Measurements from ENCODE around the gene MCHR2. TPM values are rescaled to one million over a fixed set of nuclear protein-coding genes. Genes with fewer than 3 reads are reported as not detected.

The MCHR2 gene
- total and polyA plus RNA-seq, 4 donors: not detected

DNA sequence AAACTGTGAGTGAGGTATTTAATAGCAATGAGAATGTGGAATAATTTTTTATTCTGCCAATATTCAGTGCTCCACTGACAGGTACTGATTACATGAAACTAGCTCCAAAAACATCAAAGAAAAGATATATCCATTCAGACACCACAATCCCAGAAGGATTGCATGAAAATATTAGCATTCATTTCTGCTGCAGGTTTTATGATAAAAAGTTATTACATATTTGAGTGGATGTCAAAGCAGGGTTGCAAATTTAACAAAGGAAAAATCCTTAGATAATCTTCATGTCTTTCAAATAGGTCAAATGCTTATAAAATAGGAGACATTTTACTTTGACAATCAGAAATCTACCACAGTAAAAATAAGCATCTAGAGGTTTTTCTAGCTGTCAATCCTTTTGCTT lies 13.3 kb downstream of the MCHR2 start:
- TF ChIP-seq GABPA (IDR thresholded peaks at IDR 0.05 in 1 of 2, conservative IDR thresholded peaks at IDR 0.05 in 1 of 2) (no peak), HNF4A (conservative IDR thresholded peaks at IDR 0.05) (no peak)
- Histone ChIP-seq H3K9me3 (ENCODE audit: control insufficient read depth in 4 of 4, low read length in 3 of 4) (no peaks in the 10 kb centered on the region), H3K4me1 (ENCODE audit: control insufficient read depth in 4 of 4, insufficient read depth in 4 of 4, low read length in 3 of 4) (no peaks in the 10 kb centered on the region), H3K27me3 (ENCODE audit: control insufficient read depth in 4 of 4, insufficient read depth in 4 of 4, low read length in 3 of 4) (peaks cover 0 to 2% (median 0%) of the 10 kb centered on the region in 4 donors), H3K4me3 (ENCODE audit: low read depth in 1 of 3, low read length in 3 of 3) (no peak overlapping the region), H3K36me3 (ENCODE audit: control insufficient read depth in 4 of 4, insufficient read depth in 3 of 4, low read depth in 1 of 4, low read length in 3 of 4) (no peaks in the 10 kb centered on the region), H3K27ac (ENCODE audit: low read depth in 1 of 2, low read length in 2 of 2) (no peak overlapping the region), H3K9ac (ENCODE audit: low read depth in 1 of 2, low read length in 2 of 2) (no peak overlapping the region)
- DNase-seq (ENCODE audit: low spot score): no peak

DNA sequence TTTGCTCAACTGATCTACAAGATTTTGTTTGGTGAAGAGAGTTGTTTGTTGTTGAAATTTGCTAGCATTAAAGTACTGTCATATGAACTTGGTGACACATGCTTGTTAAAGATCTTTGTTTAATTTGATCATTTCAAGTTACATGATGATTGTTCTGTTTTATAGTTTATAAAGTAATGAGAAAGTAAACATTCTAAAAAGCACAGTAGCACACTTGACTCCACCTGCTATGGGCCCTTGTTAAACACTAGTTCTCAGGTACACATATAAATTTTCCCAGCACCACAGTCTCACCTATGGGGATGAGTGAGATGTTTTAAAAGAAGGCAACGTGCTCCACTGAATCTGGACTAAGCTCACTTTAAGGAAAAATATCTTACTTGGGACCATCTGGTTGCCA lies 14.1 kb downstream of the MCHR2 start:
- H3K9ac ChIP-seq (ENCODE audit: low read depth in 1 of 2, low read length in 2 of 2): no peak overlapping the region
- H3K4me3 ChIP-seq (ENCODE audit: low read depth in 1 of 3, low read length in 3 of 3): no peak overlapping the region
- H3K4me1 ChIP-seq (ENCODE audit: control insufficient read depth in 4 of 4, insufficient read depth in 4 of 4, low read length in 3 of 4): no peaks in the 10 kb centered on the region
- WGBS: 53% methylated on average over 1 of the region's 1 CpG
- H3K27ac ChIP-seq (ENCODE audit: low read depth in 1 of 2, low read length in 2 of 2): no peak overlapping the region
- TF ChIP-seq, protein P1, sequence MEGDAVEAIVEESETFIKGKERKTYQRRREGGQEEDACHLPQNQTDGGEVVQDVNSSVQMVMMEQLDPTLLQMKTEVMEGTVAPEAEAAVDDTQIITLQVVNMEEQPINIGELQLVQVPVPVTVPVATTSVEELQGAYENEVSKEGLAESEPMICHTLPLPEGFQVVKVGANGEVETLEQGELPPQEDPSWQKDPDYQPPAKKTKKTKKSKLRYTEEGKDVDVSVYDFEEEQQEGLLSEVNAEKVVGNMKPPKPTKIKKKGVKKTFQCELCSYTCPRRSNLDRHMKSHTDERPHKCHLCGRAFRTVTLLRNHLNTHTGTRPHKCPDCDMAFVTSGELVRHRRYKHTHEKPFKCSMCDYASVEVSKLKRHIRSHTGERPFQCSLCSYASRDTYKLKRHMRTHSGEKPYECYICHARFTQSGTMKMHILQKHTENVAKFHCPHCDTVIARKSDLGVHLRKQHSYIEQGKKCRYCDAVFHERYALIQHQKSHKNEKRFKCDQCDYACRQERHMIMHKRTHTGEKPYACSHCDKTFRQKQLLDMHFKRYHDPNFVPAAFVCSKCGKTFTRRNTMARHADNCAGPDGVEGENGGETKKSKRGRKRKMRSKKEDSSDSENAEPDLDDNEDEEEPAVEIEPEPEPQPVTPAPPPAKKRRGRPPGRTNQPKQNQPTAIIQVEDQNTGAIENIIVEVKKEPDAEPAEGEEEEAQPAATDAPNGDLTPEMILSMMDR (IDR thresholded peaks at IDR 0.05; ENCODE audit: low read depth, low read length, missing input control): no peak
- no peak for TF ChIP-seq JUND (IDR thresholded peaks at IDR 0.05)
- no peak for TF ChIP-seq FOXA1 (IDR thresholded peaks at IDR 0.05)
- H3K9me3 ChIP-seq (ENCODE audit: control insufficient read depth in 4 of 4, low read length in 3 of 4): no peaks in the 10 kb centered on the region
- H3K27me3 ChIP-seq (ENCODE audit: control insufficient read depth in 4 of 4, insufficient read depth in 4 of 4, low read length in 3 of 4): peaks cover 0 to 2% (median 0%) of the 10 kb centered on the region in 4 donors
- no peak for DNase-seq (ENCODE audit: low spot score)
- H3K36me3 ChIP-seq (ENCODE audit: control insufficient read depth in 4 of 4, insufficient read depth in 3 of 4, low read depth in 1 of 4, low read length in 3 of 4): no peaks in the 10 kb centered on the region

DNA sequence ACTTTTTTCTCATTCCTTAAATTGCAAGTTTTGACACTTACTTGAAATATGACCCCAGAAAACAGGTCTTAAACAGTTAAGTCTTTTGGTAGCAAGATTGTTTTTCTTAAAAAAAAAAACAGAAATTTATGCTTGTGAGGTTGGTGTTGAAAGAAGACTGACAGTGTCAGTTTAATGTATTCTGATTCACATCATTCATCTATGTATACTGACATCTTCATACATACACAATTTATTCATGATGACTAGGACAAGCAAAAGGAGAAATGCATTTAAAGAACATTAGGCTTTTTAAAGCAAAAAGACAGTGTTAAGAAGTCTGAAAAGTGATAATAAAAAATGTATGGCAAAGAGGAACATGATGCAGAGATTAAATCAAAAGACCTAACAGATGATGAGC lies 27.0 kb downstream of the MCHR2 start:
- DNase-seq (ENCODE audit: low spot score): no peak
- Histone ChIP-seq H3K9me3 (ENCODE audit: control insufficient read depth in 4 of 4, low read length in 3 of 4) (peaks cover 0 to 4% (median 0%) of the 10 kb centered on the region in 4 donors), H3K9ac (ENCODE audit: low read depth in 1 of 2, low read length in 2 of 2) (no peak overlapping the region), H3K27me3 (ENCODE audit: control insufficient read depth in 4 of 4, insufficient read depth in 4 of 4, low read length in 3 of 4) (no peaks in the 10 kb centered on the region), H3K4me1 (ENCODE audit: control insufficient read depth in 4 of 4, insufficient read depth in 4 of 4, low read length in 3 of 4) (no peaks in the 10 kb centered on the region), H3K36me3 (ENCODE audit: control insufficient read depth in 4 of 4, insufficient read depth in 3 of 4, low read depth in 1 of 4, low read length in 3 of 4) (no peaks in the 10 kb centered on the region), H3K27ac (ENCODE audit: low read depth in 1 of 2, low read length in 2 of 2) (no peak overlapping the region), H3K4me3 (ENCODE audit: low read depth in 1 of 3, low read length in 3 of 3) (no peak overlapping the region)
- no peak for TF ChIP-seq FOXA1 (IDR thresholded peaks at IDR 0.05)
- TF ChIP-seq, protein P2, sequence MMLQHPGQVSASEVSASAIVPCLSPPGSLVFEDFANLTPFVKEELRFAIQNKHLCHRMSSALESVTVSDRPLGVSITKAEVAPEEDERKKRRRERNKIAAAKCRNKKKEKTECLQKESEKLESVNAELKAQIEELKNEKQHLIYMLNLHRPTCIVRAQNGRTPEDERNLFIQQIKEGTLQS (IDR thresholded peaks at IDR 0.05): no peak
- TF ChIP-seq, protein P1 (IDR thresholded peaks at IDR 0.05; ENCODE audit: low read depth, low read length, missing input control): no peak

DNA sequence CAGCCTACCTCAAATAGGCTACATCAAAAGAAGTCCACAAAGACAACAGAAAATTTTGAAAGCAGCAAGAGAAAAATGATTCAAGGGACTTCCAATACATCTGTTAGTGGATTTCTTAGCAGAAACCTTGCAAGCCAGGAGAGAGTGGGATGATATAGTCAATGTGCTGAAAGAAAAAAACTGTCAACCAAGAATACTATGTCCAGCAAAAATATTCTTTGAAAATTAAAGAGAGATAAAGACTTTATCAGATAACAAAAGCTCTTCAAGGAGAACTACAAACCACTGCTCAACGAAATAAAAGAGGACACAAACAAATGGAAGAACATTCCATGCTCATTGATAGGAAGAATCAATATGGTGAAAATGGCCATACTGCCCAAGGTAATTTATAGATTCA lies 34.0 kb downstream of the MCHR2 start:
- Histone ChIP-seq H3K27me3 (ENCODE audit: control insufficient read depth in 4 of 4, insufficient read depth in 4 of 4, low read length in 3 of 4) (no peaks in the 10 kb centered on the region), H3K4me1 (ENCODE audit: control insufficient read depth in 4 of 4, insufficient read depth in 4 of 4, low read length in 3 of 4) (no peaks in the 10 kb centered on the region), H3K9me3 (ENCODE audit: control insufficient read depth in 4 of 4, low read length in 3 of 4) (peaks cover 2 to 14% (median 5%) of the 10 kb centered on the region in 4 donors), H3K36me3 (ENCODE audit: control insufficient read depth in 4 of 4, insufficient read depth in 3 of 4, low read depth in 1 of 4, low read length in 3 of 4) (no peaks in the 10 kb centered on the region), H3K27ac (ENCODE audit: low read depth in 1 of 2, low read length in 2 of 2) (no peak overlapping the region), H3K9ac (ENCODE audit: low read depth in 1 of 2, low read length in 2 of 2) (no peak overlapping the region), H3K4me3 (ENCODE audit: low read depth in 1 of 3, low read length in 3 of 3) (no peak overlapping the region)
- WGBS: 54% methylated on average over 1 of the region's 1 CpG
- TF ChIP-seq YY1 (IDR thresholded peaks at IDR 0.05) (no peak), NR2F2 (IDR thresholded peaks at IDR 0.05) (no peak), EGR1 (IDR thresholded peaks at IDR 0.05; ENCODE audit: low read depth in 2 of 2) (no peak), JUND (IDR thresholded peaks at IDR 0.05) (no peak), RAD21 (IDR thresholded peaks at IDR 0.05) (no peak), HNF4A (conservative IDR thresholded peaks at IDR 0.05) (no peak), SP1 (IDR thresholded peaks at IDR 0.05) (no peak), HNF4G (IDR thresholded peaks at IDR 0.05) (no peak), FOXA2 (IDR thresholded peaks at IDR 0.05) (no peak)
- TF ChIP-seq, protein P3, sequence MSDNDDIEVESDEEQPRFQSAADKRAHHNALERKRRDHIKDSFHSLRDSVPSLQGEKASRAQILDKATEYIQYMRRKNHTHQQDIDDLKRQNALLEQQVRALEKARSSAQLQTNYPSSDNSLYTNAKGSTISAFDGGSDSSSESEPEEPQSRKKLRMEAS (IDR thresholded peaks at IDR 0.05): no peak
- TF ChIP-seq, protein P4, sequence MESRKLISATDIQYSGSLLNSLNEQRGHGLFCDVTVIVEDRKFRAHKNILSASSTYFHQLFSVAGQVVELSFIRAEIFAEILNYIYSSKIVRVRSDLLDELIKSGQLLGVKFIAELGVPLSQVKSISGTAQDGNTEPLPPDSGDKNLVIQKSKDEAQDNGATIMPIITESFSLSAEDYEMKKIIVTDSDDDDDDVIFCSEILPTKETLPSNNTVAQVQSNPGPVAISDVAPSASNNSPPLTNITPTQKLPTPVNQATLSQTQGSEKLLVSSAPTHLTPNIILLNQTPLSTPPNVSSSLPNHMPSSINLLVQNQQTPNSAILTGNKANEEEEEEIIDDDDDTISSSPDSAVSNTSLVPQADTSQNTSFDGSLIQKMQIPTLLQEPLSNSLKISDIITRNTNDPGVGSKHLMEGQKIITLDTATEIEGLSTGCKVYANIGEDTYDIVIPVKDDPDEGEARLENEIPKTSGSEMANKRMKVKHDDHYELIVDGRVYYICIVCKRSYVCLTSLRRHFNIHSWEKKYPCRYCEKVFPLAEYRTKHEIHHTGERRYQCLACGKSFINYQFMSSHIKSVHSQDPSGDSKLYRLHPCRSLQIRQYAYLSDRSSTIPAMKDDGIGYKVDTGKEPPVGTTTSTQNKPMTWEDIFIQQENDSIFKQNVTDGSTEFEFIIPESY (IDR thresholded peaks at IDR 0.05): no peak
- TF ChIP-seq, protein P1 (IDR thresholded peaks at IDR 0.05; ENCODE audit: low read depth, low read length, missing input control): no peak
- no peak for DNase-seq (ENCODE audit: low spot score)
